Kidney epithelial cell (primary cell): ENCODE results near the gene DSTN. TPM values are rescaled to one million over a fixed set of nuclear protein-coding genes. Genes with fewer than 3 reads are reported as not detected.

ENCODE experiments used
- DNase-seq: peaks from one replicate; pipeline ENCODE4 v3.0.0-alpha.2; 2010; ENCODE audit warnings: low read depth
- H3K27me3 ChIP-seq: 2 replicates; pipeline ENCODE4 v1.6.0; 2011; ENCODE audit warnings: low read length; ENCODE audit not compliant: control insufficient read depth, insufficient read depth
- H3K36me3 ChIP-seq: 2 replicates; pipeline ENCODE4 v1.5.1; 2011; ENCODE audit warnings: low read length; ENCODE audit not compliant: control insufficient read depth, insufficient read depth
- H3K4me3 ChIP-seq: 2 replicates; pipeline ENCODE4 v1.5.1; 2011; ENCODE audit warnings: low read depth, mild to moderate bottlenecking, control low read depth, low read length
- total RNA-seq: library from RNA; depleted of rRNA; stranded (reverse); fragments of >200 nt; gene quantifications from 2 replicates; pipeline ENCODE4 v1.2.3, GENCODE V29; 2015
- TF ChIP-seq, protein P1 (sequence below): IDR thresholded peaks from 2 replicates; pipeline ENCODE4 v1.5.1; 2011; ENCODE audit warnings: mild to moderate bottlenecking, moderate library complexity, low read length, control low read depth, inconsistent platforms; ENCODE audit not compliant: insufficient read depth, poor library complexity, severe bottlenecking

Gene DSTN
- total RNA-seq, 1 donor from 2014 or later, result 255 TPM

GRCh38 chr20:17606001-17606400 lies 36.1 kb downstream of the DSTN start:
- no peaks in the 10 kb centered on the region for H3K36me3 ChIP-seq
- no peak overlapping the region for H3K4me3 ChIP-seq
- TF ChIP-seq, protein P1, sequence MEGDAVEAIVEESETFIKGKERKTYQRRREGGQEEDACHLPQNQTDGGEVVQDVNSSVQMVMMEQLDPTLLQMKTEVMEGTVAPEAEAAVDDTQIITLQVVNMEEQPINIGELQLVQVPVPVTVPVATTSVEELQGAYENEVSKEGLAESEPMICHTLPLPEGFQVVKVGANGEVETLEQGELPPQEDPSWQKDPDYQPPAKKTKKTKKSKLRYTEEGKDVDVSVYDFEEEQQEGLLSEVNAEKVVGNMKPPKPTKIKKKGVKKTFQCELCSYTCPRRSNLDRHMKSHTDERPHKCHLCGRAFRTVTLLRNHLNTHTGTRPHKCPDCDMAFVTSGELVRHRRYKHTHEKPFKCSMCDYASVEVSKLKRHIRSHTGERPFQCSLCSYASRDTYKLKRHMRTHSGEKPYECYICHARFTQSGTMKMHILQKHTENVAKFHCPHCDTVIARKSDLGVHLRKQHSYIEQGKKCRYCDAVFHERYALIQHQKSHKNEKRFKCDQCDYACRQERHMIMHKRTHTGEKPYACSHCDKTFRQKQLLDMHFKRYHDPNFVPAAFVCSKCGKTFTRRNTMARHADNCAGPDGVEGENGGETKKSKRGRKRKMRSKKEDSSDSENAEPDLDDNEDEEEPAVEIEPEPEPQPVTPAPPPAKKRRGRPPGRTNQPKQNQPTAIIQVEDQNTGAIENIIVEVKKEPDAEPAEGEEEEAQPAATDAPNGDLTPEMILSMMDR, result no peak
- no peak for DNase-seq
- H3K27me3 ChIP-seq, result no peaks in the 10 kb centered on the region

- DNase-seq, result no peak
- no peak overlapping the region for H3K4me3 ChIP-seq
- TF ChIP-seq, protein P1, result no peak
- H3K27me3 ChIP-seq, result no peaks in the 10 kb centered on the region
- no peaks in the 10 kb centered on the region for H3K36me3 ChIP-seq
Observed at GRCh38 chr20:17608701-17609497, 39.0 kb downstream of the DSTN start.

- no peak for DNase-seq
- TF ChIP-seq, protein P1, result no peak
- Histone ChIP-seq H3K27me3 (no peaks in the 10 kb centered on the region), H3K36me3 (no peaks in the 10 kb centered on the region), H3K4me3 (no peak overlapping the region)
Observed at GRCh38 chr20:17609811-17610377, 40.0 kb downstream of the DSTN start.

GRCh38 chr20:17610566-17611289 lies 40.9 kb downstream of the DSTN start:
- no peak for DNase-seq
- H3K4me3 ChIP-seq, result no peak overlapping the region
- no peaks in the 10 kb centered on the region for H3K36me3 ChIP-seq
- no peaks in the 10 kb centered on the region for H3K27me3 ChIP-seq
- TF ChIP-seq, protein P1, result no peak

DNA sequence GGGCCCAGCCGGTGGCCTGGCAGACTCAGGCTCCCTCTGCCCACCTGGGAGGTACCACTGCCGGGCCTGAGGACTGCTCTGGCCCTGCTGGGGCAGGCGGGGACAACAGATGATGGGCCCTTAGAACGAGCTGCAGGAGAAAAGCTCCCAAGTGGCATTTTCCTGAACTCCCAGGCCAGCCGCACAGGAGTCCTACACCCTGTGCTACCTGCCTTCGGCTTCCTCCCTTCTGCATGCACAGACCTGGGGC lies 41.3 kb downstream of the DSTN start:
- no peak overlapping the region for H3K4me3 ChIP-seq
- TF ChIP-seq, protein P1, result no peak
- no peaks in the 10 kb centered on the region for H3K27me3 ChIP-seq
- no peak for DNase-seq
- no peaks in the 10 kb centered on the region for H3K36me3 ChIP-seq
